Muscle layer of duodenum (tissue), 2 donors: Measurements from ENCODE around the gene IQGAP3.

Experiments
- H3K27ac ChIP-seq: one replicate; pipeline ENCODE4 v1.7.0; 2013; ENCODE audit warnings: mild to moderate bottlenecking, low read length
- H3K27me3 ChIP-seq: one replicate; pipeline ENCODE4 v1.7.0; 2013; ENCODE audit warnings: low read depth, mild to moderate bottlenecking, control low read depth, low read length
- H3K36me3 ChIP-seq, 2 donors: one replicate each; pipeline ENCODE4 v1.7.0; 2013; ENCODE audit warnings: low read length in 2 of 2, control low read depth in 1 of 2, mild to moderate bottlenecking in 1 of 2; ENCODE audit not compliant: insufficient read depth in 2 of 2, control insufficient read depth in 1 of 2
- H3K4me1 ChIP-seq, 2 donors: one replicate each; pipeline ENCODE4 v1.7.0; 2013; ENCODE audit warnings: low read length in 2 of 2, mild to moderate bottlenecking in 2 of 2, control low read depth in 1 of 2, moderate library complexity in 1 of 2; ENCODE audit not compliant: insufficient read depth in 2 of 2, control insufficient read depth in 1 of 2
- H3K4me3 ChIP-seq, 2 donors: one replicate each; pipeline ENCODE4 v1.7.0; 2013; ENCODE audit warnings: low read length in 2 of 2, low read depth in 1 of 2, mild to moderate bottlenecking in 1 of 2
- H3K9me3 ChIP-seq, 2 donors: one replicate each; pipeline ENCODE4 v1.7.0; 2013; ENCODE audit warnings: low read length in 2 of 2, control low read depth in 1 of 2, mild to moderate bottlenecking in 1 of 2; ENCODE audit not compliant: control insufficient read depth in 1 of 2
- donor health status: healthy.

IQGAP3 gene

DNA sequence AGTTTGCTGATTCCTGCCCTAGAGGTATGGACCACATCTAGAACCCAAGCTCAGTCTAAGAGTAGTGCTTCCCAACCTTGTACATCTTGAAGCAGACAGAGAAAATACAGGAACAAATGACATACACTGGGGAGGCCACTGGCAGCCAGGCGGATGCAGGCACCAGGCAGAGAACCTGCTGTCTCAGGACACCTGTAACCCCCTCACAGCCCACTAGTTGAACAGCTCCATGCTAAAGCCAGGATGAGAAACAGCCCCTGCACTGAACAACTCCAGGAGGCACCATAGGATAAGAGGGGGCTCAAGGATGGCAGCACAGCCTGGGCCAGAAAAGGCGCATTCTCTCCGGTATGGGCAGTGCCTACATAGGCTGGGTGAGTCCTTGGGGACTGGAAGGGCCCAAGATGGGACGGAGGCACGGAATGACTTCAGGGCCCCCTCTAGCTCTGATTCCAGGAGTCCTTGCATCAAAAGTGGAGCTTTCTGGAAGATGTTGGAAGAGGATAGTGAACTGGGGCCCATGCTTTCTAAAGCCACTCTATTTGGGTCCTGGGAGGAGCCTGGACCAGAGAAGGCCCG is 87.8 kb downstream of the IQGAP3 start:
- H3K27me3 ChIP-seq, result no peaks in the 10 kb centered on the region
- no peaks in the 10 kb centered on the region for H3K9me3 ChIP-seq
- H3K4me3 ChIP-seq, result no peak overlapping the region
- H3K4me1 ChIP-seq, result peaks cover 27 to 79% of the 10 kb centered on the region in 2 donors
- no peak overlapping the region for H3K27ac ChIP-seq
- peaks cover 37 to 45% of the 10 kb centered on the region in 2 donors for H3K36me3 ChIP-seq

DNA sequence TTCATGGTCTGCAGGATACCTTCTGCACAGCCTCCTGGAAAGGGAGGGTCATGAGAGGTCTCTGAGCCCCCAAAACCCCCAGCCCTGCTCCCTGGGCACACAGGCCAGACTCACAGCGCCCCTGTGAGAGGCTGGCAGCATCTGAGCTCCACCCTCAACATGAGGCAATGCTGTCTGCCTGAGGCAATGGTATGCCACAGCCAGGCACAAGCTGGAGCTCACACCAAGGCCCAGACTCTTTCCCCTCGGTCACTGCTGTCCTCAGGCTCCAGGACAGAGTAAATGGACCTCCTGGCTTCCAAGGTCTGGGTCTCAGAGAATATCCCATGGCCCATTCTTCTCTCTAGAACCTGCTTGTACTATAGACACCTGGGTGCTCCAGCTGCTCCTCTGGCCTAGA is 89.0 kb downstream of the IQGAP3 start:
- Histone ChIP-seq H3K4me1 (peaks cover 16 to 76% of the 10 kb centered on the region in 2 donors), H3K36me3 (peaks cover 46 to 54% of the 10 kb centered on the region in 2 donors), H3K27ac (no peak overlapping the region), H3K27me3 (no peaks in the 10 kb centered on the region), H3K4me3 (no peak overlapping the region), H3K9me3 (no peaks in the 10 kb centered on the region)

DNA sequence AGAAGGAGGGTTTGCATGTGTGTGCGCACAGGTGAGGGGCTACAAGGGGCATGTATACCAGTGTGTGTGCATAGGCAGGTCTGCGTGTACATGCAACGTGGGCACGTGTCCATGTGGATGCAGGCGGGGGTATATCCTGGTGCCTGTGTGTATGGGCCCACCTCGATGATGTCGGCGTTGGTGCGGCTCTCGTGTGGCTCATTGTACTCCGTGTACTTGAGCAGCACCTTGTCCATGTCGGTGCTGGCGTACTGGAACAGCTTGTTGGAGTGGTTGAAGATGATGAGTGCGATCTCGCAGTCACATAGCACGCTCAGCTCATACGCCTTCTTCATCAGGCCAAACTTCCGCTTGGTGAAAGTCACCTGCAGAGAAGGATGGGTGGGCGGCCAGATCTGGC is 90.1 kb downstream of the IQGAP3 start:
- H3K4me3 ChIP-seq, result no peak overlapping the region
- no peaks in the 10 kb centered on the region for H3K27me3 ChIP-seq
- peaks cover 53 to 65% of the 10 kb centered on the region in 2 donors for H3K36me3 ChIP-seq
- no peak overlapping the region for H3K27ac ChIP-seq
- peaks cover 19 to 76% of the 10 kb centered on the region in 2 donors for H3K4me1 ChIP-seq
- no peaks in the 10 kb centered on the region for H3K9me3 ChIP-seq

DNA sequence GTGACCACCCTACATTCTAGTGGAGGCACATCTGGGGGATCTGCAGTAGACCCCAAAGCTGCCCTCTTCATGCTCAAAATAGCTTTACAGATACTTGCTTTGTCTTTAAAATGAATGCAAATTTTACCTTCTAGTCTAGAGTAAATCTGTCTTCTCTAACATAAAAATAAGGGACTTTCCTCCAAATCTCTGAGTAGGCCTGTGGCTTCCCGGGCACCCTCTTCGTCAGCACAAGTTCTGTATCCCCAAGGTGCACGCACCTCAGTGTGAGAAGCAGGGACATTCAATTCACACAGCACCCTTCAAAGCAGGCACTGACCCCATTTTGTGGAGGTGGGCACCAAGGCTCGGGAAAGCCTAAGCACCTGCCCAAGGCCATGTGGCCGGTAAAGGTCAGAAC is 90.8 kb downstream of the IQGAP3 start:
- Histone ChIP-seq H3K4me3 (no peak overlapping the region), H3K27me3 (no peaks in the 10 kb centered on the region), H3K4me1 (peaks cover 19 to 80% of the 10 kb centered on the region in 2 donors), H3K9me3 (no peaks in the 10 kb centered on the region), H3K36me3 (peaks cover 60 to 69% of the 10 kb centered on the region in 2 donors), H3K27ac (no peak overlapping the region)

DNA sequence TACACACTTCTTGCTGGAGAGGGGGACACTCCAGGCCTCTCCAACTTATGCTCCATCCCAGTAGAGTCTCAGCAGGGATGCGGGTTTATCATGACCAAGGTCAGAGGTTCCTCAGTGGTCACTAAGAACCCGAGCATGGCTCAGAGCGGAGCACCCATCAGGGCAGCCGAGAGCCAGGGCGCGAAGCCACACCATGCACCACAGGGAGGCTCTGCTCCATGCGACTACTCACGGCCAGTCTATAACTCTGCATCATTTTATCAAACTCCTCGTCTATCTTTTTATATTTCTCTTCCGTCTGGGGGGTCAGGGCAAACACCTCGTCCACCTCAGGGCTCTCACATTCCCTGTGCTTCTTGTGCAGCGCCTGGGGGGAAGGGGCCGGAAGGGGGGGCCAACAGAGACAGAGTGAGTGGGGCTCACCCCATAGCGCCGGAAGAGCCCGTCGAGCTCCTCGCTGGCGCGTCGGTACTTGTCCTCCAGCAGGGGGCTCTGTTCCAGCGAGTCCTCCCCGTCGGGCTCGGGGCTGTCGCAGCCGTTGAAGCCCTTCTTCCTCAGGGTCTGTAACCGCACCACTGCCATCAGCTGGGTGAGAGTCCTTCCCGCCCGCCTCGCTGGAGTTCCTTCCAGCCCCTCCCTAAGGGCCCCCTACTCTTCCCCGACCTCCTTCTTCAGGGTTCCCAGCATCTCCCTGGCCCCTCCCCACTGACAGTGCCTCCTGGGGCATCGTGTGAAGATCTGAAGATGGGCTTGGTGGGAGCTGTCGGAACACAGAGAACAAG is 91.8 kb downstream of the IQGAP3 start:
- no peak overlapping the region for H3K4me3 ChIP-seq
- peaks cover 67 to 73% of the 10 kb centered on the region in 2 donors for H3K36me3 ChIP-seq
- H3K27ac ChIP-seq, result no peak overlapping the region
- no peaks in the 10 kb centered on the region for H3K9me3 ChIP-seq
- peaks cover 27 to 84% of the 10 kb centered on the region in 2 donors for H3K4me1 ChIP-seq
- H3K27me3 ChIP-seq, result no peaks in the 10 kb centered on the region

DNA sequence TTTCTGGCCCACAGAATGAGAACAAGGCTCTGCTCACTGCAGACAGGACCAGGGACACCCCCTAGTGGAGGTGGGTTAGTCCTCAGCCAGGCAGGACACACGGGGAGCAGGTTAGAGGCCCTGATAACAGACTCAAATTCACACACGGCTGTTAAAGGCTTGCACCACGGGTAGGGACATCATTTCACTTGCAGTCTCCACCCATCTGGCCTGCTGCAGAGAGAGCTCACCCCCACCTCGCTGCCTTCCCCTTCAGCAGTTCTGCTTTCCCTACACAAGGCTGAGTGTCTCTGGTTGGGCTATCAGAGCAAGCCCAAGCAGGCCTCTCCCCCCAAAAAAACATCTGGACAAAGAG is 92.4 kb downstream of the IQGAP3 start:
- H3K9me3 ChIP-seq, result no peaks in the 10 kb centered on the region
- no peak overlapping the region for H3K4me3 ChIP-seq
- H3K27me3 ChIP-seq, result no peaks in the 10 kb centered on the region
- no peak overlapping the region for H3K27ac ChIP-seq
- H3K4me1 ChIP-seq, result peaks cover 27 to 85% of the 10 kb centered on the region in 2 donors
- H3K36me3 ChIP-seq, result peaks cover 73 to 79% of the 10 kb centered on the region in 2 donors

DNA sequence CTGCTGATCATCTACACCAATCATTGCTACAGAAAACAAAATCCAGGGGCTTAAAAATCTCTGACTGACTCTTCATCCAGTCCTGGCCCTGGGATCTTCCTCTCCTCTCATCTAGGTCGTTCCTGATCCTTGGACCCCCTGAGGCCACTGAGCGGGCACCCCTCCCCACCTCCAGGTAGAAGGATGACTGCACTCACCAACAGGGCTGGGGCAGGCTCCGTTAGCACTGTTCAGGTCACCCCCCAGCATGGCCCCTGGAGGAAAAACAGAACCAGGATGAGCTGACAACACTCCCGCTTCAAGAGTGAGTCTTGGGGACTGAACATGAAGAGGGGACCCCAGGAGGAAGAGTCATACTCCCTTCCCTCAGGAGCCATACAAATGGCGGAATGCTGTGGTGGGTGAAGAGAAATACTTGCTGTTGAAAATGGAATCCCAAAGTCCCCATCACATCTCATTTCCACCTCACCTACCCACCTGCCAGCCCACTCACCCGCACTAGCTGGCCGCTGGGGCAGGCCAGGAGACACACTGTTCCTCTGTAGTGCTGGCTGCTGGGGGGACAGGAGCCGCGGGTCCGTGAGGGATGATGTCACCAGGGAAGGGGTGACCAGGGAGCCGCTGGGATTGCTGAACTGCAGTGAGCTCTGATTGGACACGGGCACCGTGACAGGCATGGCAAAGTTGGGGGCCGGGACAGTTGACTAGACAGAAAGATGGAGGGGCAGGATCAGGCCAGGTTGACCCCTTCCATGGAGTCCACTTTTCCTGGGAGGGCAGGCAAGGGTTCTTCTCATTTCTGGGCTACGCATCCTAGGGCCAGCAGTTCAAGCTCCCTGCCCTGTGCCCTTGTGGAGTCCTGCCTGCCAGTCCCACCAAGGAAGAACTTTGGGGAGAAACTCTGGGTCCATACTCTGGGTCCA is 93.0 kb downstream of the IQGAP3 start:
- Histone ChIP-seq H3K36me3 (peaks cover 80 to 86% of the 10 kb centered on the region in 2 donors), H3K4me3 (no peak overlapping the region), H3K4me1 (peaks cover 27 to 80% of the 10 kb centered on the region in 2 donors), H3K27ac (no peak overlapping the region), H3K9me3 (no peaks in the 10 kb centered on the region), H3K27me3 (no peaks in the 10 kb centered on the region)

DNA sequence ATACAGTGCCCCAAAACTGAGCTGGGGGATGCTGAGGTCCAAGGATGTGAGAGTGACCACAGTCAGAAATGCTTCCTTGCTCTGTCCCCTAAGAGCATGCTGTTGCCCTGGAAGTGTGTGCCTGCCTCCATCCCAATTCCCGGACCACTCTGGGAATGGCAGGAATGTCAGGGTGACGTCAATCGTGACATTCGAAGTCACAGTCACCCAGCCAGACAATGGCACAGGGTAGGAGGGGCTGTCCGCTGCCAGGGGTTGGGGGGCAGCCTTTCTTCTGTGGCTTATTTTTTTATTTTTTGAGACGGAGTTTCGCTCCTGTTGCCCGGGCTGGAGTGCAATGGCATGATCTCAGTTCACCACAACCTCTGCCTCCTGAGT is 94.1 kb downstream of the IQGAP3 start:
- H3K4me1 ChIP-seq, result peaks cover 27 to 69% of the 10 kb centered on the region in 2 donors
- peak overlapping the region; percentile 79 for H3K27ac ChIP-seq
- H3K36me3 ChIP-seq, result peaks cover 91 to 94% of the 10 kb centered on the region in 2 donors

DNA sequence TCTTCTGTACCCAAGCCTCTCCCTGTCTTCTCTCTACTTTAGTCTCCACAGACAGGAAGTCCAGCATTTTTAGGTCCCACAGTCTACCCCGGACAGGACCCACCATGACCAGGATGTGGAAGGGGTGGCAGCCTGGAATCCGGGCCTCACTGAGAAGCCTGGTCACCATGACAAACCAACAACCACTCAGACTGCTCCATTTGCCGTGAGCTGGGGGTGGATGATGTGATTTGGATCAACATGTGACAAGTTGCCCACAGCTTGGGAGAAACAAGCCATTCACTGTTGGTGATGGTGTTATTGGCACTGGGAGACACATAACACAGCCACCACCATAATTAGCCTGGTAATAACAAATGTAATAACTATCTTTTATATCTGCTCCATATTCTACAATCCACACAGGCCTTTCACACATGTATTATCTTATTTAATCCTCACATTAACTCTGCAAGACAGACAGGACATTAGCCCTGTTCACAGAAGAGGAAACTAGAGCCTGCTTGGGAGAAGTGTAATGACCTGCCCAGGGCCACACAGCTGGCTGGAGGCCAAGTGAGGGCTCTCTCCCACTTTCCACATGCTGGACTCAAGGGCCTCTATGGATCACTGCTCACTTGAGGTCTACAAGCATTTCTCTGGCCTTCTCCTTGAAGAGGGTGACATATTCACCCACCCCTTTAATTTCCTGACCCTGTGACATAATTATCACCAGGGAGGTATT is 94.7 kb downstream of the IQGAP3 start:
- H3K9me3 ChIP-seq, result no peaks in the 10 kb centered on the region
- H3K27ac ChIP-seq, result peak overlapping the region; percentile 79
- no peaks in the 10 kb centered on the region for H3K27me3 ChIP-seq
- peaks cover 27 to 65% of the 10 kb centered on the region in 2 donors for H3K4me1 ChIP-seq
- H3K36me3 ChIP-seq, result peaks cover 88 to 90% of the 10 kb centered on the region in 2 donors
- no peak overlapping the region for H3K4me3 ChIP-seq

More for the DNA sequence above, 94.1 kb downstream of the IQGAP3 start:
- no peaks in the 10 kb centered on the region for H3K9me3 ChIP-seq
- no peak overlapping the region for H3K4me3 ChIP-seq
- no peaks in the 10 kb centered on the region for H3K27me3 ChIP-seq

DNA sequence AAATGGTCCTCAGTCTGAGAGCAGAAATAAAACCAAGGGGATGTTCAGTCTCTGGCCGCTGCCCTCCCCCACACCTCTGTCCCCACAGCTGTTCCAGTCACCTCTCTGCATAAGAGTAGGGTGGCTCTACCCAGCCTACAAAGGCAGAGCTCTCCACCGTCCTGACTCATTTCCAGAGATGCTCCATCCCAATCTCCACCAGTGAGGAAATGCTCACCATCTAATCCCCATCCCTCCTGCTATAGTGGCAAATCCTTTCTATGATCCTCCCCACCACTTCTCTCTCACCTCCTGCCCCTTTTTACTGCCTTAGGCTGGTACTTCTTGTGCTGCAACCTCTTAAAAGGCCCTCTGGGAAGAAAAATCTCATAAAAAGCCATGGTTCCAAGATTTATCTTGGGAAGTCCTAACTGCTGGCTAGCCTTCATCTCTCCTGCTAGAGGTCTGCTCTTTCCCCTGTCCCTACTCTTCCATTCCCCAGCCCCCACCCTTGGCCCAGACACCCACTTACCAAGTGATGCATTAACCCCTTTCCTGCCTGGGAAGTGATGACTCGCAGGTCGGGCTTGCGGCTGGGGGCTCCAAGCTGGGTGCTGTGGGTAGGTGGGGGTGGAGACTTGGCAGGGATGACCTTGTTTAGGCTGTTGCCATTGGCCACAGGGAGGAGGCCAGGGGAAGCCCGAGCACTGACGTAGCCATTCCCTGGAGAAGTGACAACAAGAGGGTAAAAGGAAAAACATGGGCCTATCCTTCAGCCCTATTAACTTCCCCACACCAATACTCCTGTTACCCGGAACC is 95.7 kb downstream of the IQGAP3 start:
- H3K27me3 ChIP-seq, result no peaks in the 10 kb centered on the region
- H3K36me3 ChIP-seq, result peaks cover 86 to 87% of the 10 kb centered on the region in 2 donors
- peaks cover 30 to 60% of the 10 kb centered on the region in 2 donors for H3K4me1 ChIP-seq
- no peaks in the 10 kb centered on the region for H3K9me3 ChIP-seq
- no peak overlapping the region for H3K4me3 ChIP-seq
- peak overlapping the region; percentile 79 for H3K27ac ChIP-seq
